ENCODE measurements around the gene UBE2G1. TPM values are rescaled to one million over a fixed set of nuclear protein-coding genes. Genes with fewer than 3 reads are reported as not detected.

UBE2G1 gene
- total and polyA plus RNA-seq, 2 donors (not counting 1 experiment from before 2014, with no cell fraction given) = 27.1 to 76.0 TPM

GRCh38 chr17:4412933-4413831 is 46.7 kb upstream of the UBE2G1 start:
- ATAC-seq (ENCODE audit: low read depth) (peak; percentile 94), DNase-seq (peak; percentile 91)
- Mint-ChIP-seq H3K4me3 (peak overlapping the region; percentile 69), H3K9me3 (ENCODE audit: insufficient read depth) (no peaks in the 10 kb centered on the region), H3K27ac (peak overlapping the region; percentile 76), H3K4me1 (peaks cover 6% of the 10 kb centered on the region), H3K27me3 (no peaks in the 10 kb centered on the region)
- Histone ChIP-seq H3K4me3 (ENCODE audit: control extremely low read depth in 1 of 5, extremely low read depth in 1 of 5, insufficient read depth in 1 of 5, low read depth in 2 of 5, low read length in 4 of 5) (peak overlapping the region in 3 of 5 experiments; percentile 13 to 34 (median 15)), H3K79me2 (ENCODE audit: control insufficient read depth, insufficient read depth, low read length) (no peaks in the 10 kb centered on the region), H4K20me1 (ENCODE audit: control insufficient read depth, insufficient read depth, low read length, poor library complexity, severe bottlenecking) (no peaks in the 10 kb centered on the region), H3K27me3 (replicated peaks in 1 of 4; ENCODE audit: control extremely low read depth in 1 of 4, control insufficient read depth in 3 of 4, insufficient read depth in 4 of 4, low read length in 3 of 4) (no peaks in the 10 kb centered on the region), H2AFZ (ENCODE audit: insufficient read depth, low read depth, low read length, poor library complexity, severe bottlenecking) (peak overlapping the region; percentile 65), H3K9me3 (ENCODE audit: control extremely low read depth in 1 of 3, control insufficient read depth in 2 of 3, insufficient read depth in 1 of 3, low read length in 2 of 3) (no peaks in the 10 kb centered on the region), H3K4me1 (ENCODE audit: control insufficient read depth in 2 of 2, insufficient read depth in 2 of 2, low read length in 2 of 2) (peaks cover 4 to 7% of the 10 kb centered on the region in 2 donors), H3K36me3 (replicated peaks in 1 of 2; ENCODE audit: control extremely low read depth in 1 of 2, control insufficient read depth in 1 of 2, extremely low read depth in 1 of 2, insufficient read depth in 2 of 2, low read length in 1 of 2) (no peaks in the 10 kb centered on the region), H3K27ac (ENCODE audit: low read length in 2 of 2) (no peak overlapping the region), H3K4me2 (replicated peaks; ENCODE audit: low read depth, low read length, poor library complexity, severe bottlenecking) (peak overlapping the region; percentile 68), H3K9ac (ENCODE audit: low read length) (peak overlapping the region; percentile 34)
- intact Hi-C loops (cut with micrococcal nuclease) = loop anchor here (1.0 kb wide), 5 partner anchors 16 to 213 kb away; no protein-coding TSS in a partner anchor
- TF ChIP-seq EZH2 (IDR thresholded peaks at IDR 0.05; ENCODE audit: borderline replicate concordance, insufficient read depth, low read depth, low read length, poor library complexity, severe bottlenecking) (no peak), CTCF (IDR thresholded peaks at IDR 0.05) (peak; percentile 86)
- POLR2A ChIA-PET = interaction anchor here (0.5 to 0.6 kb wide), 3 partner anchors 172 to 539 kb away, joined by 4 to 6 read pairs (median 5); no protein-coding TSS in a partner anchor
- CTCF ChIA-PET = interaction anchor here (0.5 to 9.8 kb wide), 25 partner anchors 8 to 777 kb away, joined by 3 to 178 read pairs (median 3); partner anchors contain the start of genes ANKFY1 and SHPK
- WGBS (ENCODE audit: insufficient coverage) = 12% methylated on average over 15 of the region's 27 CpGs

GRCh38 chr17:4411201-4411600 is 44.7 kb upstream of the UBE2G1 start:
- no peak overlapping the region for H3K4me3 ChIP-seq (ENCODE audit: control extremely low read depth in 1 of 5, extremely low read depth in 1 of 5, insufficient read depth in 1 of 5, low read depth in 2 of 5, low read length in 4 of 5)
- H3K4me2 ChIP-seq (replicated peaks; ENCODE audit: low read depth, low read length, poor library complexity, severe bottlenecking) = no peak overlapping the region
- no peak for DNase-seq
- H3K9ac ChIP-seq (ENCODE audit: low read length) = no peak overlapping the region
- WGBS (ENCODE audit: insufficient coverage) = no CpG with 5 or more reads among the region's 3 CpGs
- no peak for ATAC-seq (ENCODE audit: low read depth)
- ChIA-PET CTCF (interaction anchor here (0.6 to 9.8 kb wide), 11 partner anchors 9 to 335 kb away, joined by 3 to 178 read pairs (median 5); no protein-coding TSS in a partner anchor), POLR2A (no interaction called here)
- H3K27me3 Mint-ChIP-seq = no peaks in the 10 kb centered on the region
- no peaks in the 10 kb centered on the region for H3K9me3 Mint-ChIP-seq (ENCODE audit: insufficient read depth)
- H3K27me3 ChIP-seq (replicated peaks in 1 of 4; ENCODE audit: control extremely low read depth in 1 of 4, control insufficient read depth in 3 of 4, insufficient read depth in 4 of 4, low read length in 3 of 4) = no peaks in the 10 kb centered on the region
- no peaks in the 10 kb centered on the region for H3K36me3 ChIP-seq (replicated peaks in 1 of 2; ENCODE audit: control extremely low read depth in 1 of 2, control insufficient read depth in 1 of 2, extremely low read depth in 1 of 2, insufficient read depth in 2 of 2, low read length in 1 of 2)
- H3K79me2 ChIP-seq (ENCODE audit: control insufficient read depth, insufficient read depth, low read length) = no peaks in the 10 kb centered on the region
- H3K4me3 Mint-ChIP-seq = no peak overlapping the region
- no peak for TF ChIP-seq CTCF (IDR thresholded peaks at IDR 0.05)
- TF ChIP-seq EZH2 (IDR thresholded peaks at IDR 0.05; ENCODE audit: borderline replicate concordance, insufficient read depth, low read depth, low read length, poor library complexity, severe bottlenecking) = no peak
- H3K27ac ChIP-seq (ENCODE audit: low read length in 2 of 2) = no peak overlapping the region
- no peak overlapping the region for H2AFZ ChIP-seq (ENCODE audit: insufficient read depth, low read depth, low read length, poor library complexity, severe bottlenecking)
- H3K9me3 ChIP-seq (ENCODE audit: control extremely low read depth in 1 of 3, control insufficient read depth in 2 of 3, insufficient read depth in 1 of 3, low read length in 2 of 3) = no peaks in the 10 kb centered on the region
- H3K4me1 ChIP-seq (ENCODE audit: control insufficient read depth in 2 of 2, insufficient read depth in 2 of 2, low read length in 2 of 2) = peaks cover 4 to 7% of the 10 kb centered on the region in 2 donors
- H3K4me1 Mint-ChIP-seq = peaks cover 6% of the 10 kb centered on the region
- intact Hi-C loops (cut with micrococcal nuclease) = no loop called here
- H3K27ac Mint-ChIP-seq = no peak overlapping the region
- no peaks in the 10 kb centered on the region for H4K20me1 ChIP-seq (ENCODE audit: control insufficient read depth, insufficient read depth, low read length, poor library complexity, severe bottlenecking)
